Activated T-cell treated with anti-CD3 and anti-CD28 coated beads, Interleukin-2, amount 50 U/mL, for 72 hours (primary cell): ENCODE data around the gene TRAF3. TPM values are rescaled to one million over a fixed set of nuclear protein-coding genes. Genes with fewer than 3 reads are reported as not detected.

Experiments used
- ATAC-seq, 2 donors: fragments of 150-1000 bp; cut with Tn5 transposase; replicated peaks in 1 of 2; 2 replicates each; pipeline ENCODE4 v1.10.0; 2021; ENCODE audit warnings: moderate library complexity in 2 of 2, mild to moderate bottlenecking in 1 of 2
- DNase-seq, 2 donors: peaks; one replicate each; pipeline ENCODE4 v3.0.0; 2021 to 2022; ENCODE audit warnings: mixed read lengths in 1 of 2
- H3K27ac Mint-ChIP-seq: one replicate; pipeline ENCODE4 v1.8.0; 2022; ENCODE audit warnings: mild to moderate bottlenecking, moderate library complexity, mixed read lengths
- H3K27me3 Mint-ChIP-seq: one replicate; pipeline ENCODE4 v1.8.0; 2022; ENCODE audit warnings: low read depth, mixed read lengths
- H3K36me3 Mint-ChIP-seq, 2 donors: one replicate each; pipeline ENCODE4 v1.8.0; 2022; ENCODE audit warnings: mixed read lengths in 2 of 2, mild to moderate bottlenecking in 1 of 2; ENCODE audit not compliant: insufficient read depth in 2 of 2
- H3K4me1 Mint-ChIP-seq: one replicate; pipeline ENCODE4 v1.8.0; 2022; ENCODE audit warnings: low read depth, mixed read lengths
- H3K4me3 Mint-ChIP-seq, 2 donors: one replicate each; pipeline ENCODE4 v1.8.0; 2022; ENCODE audit warnings: mild to moderate bottlenecking in 2 of 2, mixed read lengths in 2 of 2, moderate library complexity in 2 of 2
- H3K9me3 Mint-ChIP-seq, 2 donors: one replicate each; pipeline ENCODE4 v1.8.0; 2022; ENCODE audit warnings: mixed read lengths in 2 of 2
- total RNA-seq, 2 donors: library from RNA; stranded (reverse); gene quantifications; one replicate each; pipeline ENCODE4 v1.2.3, GENCODE V29; 2022

The TRAF3 gene
- total RNA-seq, 2 donors from 2014 or later, result 123 to 137 TPM

- Mint-ChIP-seq H3K9me3 (peaks cover 0 to 2% of the 10 kb centered on the region in 2 donors), H3K36me3 (peaks cover 3 to 4% of the 10 kb centered on the region in 2 donors), H3K4me3 (no peak overlapping the region), H3K27ac (no peak overlapping the region), H3K27me3 (no peaks in the 10 kb centered on the region), H3K4me1 (no peaks in the 10 kb centered on the region)
- DNase-seq, result no peak
- ATAC-seq, result peak in 1 of 2 donors; percentile 15
Observed at GRCh38 chr14:102738373-102739189, 38.7 kb upstream of the TRAF3 start.

DNA sequence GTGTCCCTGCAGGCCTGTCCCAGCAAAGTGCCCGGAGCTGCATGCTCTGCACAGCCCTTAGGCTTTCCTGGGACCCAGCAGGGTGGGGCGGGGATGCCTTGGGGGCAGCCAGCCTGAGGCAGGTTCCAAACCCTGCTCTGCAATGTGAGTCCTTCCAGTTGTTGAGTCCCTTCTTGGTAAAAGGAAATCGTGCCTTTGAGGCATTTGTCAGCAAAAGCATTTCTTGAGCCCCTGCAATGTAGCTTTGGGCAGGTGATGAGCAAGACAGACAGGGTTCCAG is 38.1 kb upstream of the TRAF3 start:
- Mint-ChIP-seq H3K27ac (no peak overlapping the region), H3K9me3 (peaks cover 0 to 2% of the 10 kb centered on the region in 2 donors), H3K36me3 (peaks cover 3 to 4% of the 10 kb centered on the region in 2 donors), H3K27me3 (no peaks in the 10 kb centered on the region), H3K4me1 (no peaks in the 10 kb centered on the region), H3K4me3 (no peak overlapping the region)
- ATAC-seq (no peak), DNase-seq (no peak)

GRCh38 chr14:102746634-102747438 is 30.4 kb upstream of the TRAF3 start:
- H3K27ac Mint-ChIP-seq, result no peak overlapping the region

GRCh38 chr14:102748806-102749205 is 28.4 kb upstream of the TRAF3 start:
- no peak overlapping the region for H3K4me3 Mint-ChIP-seq
- H3K27me3 Mint-ChIP-seq, result no peaks in the 10 kb centered on the region
- peaks cover 0 to 2% of the 10 kb centered on the region in 2 donors for H3K36me3 Mint-ChIP-seq
- ATAC-seq (no peak), DNase-seq (no peak)
- no peaks in the 10 kb centered on the region for H3K4me1 Mint-ChIP-seq
- no peaks in the 10 kb centered on the region for H3K9me3 Mint-ChIP-seq
- H3K27ac Mint-ChIP-seq, result no peak overlapping the region

More at GRCh38 chr14:102746634-102747438, 30.4 kb upstream of the TRAF3 start:
- H3K9me3 Mint-ChIP-seq, result peaks cover 0 to 2% of the 10 kb centered on the region in 2 donors
- DNase-seq, result no peak
- H3K4me3 Mint-ChIP-seq, result no peak overlapping the region
- H3K4me1 Mint-ChIP-seq, result no peaks in the 10 kb centered on the region
- H3K27me3 Mint-ChIP-seq, result no peaks in the 10 kb centered on the region
- peak; percentile 19 to 35 for ATAC-seq
- H3K36me3 Mint-ChIP-seq, result peaks cover 3 to 4% of the 10 kb centered on the region in 2 donors

DNA sequence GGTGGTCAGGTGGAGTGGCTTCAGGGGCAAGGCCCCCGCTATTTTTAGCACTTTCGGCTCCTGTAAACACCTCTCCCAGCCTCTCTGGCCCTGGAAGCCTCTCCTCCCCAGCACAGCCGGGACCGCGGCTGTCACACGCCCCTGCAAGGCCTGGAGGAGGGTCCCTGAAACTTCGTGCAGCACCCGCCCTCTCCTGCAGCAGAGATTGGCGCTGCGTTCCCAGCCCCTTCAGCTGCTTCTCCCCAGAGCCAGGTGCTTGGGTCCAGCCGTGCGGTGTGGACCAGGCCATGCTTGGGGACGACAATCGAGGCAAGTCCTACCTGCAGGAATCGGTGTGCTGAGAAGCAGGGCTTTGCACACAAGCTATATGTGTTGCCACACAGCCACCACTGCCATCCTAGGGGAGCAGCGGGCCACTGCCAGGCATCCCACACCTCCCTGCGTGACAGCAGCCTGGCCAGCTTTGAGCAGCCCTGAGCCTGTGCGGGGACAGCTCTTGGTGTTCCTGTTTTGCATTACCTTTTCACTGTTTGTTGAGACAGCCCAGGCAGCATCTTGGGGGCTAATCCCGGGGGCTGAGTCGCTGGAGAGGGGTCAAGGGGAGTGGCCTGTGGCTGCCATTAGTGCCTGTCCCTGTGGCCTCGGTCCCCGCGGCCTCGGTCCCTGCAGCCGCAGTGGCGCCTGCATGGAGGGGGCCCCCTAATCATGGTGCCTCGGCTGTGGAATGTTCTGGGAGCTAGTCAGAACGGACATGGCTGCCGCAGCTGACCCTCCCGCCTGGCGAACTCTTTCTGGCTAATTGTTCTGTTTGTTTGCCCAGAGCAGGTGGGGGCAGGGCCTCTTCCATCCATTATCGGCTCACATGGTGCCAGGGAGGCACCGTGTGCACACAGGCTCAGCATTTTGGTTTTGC is 27.6 kb upstream of the TRAF3 start:
- DNase-seq, result no peak

GRCh38 chr14:102750376-102750775 is 26.9 kb upstream of the TRAF3 start:
- no peaks in the 10 kb centered on the region for H3K9me3 Mint-ChIP-seq
- no peak overlapping the region for H3K4me3 Mint-ChIP-seq
- ATAC-seq, result no peak
- H3K36me3 Mint-ChIP-seq, result peaks cover 0 to 2% of the 10 kb centered on the region in 2 donors
- no peaks in the 10 kb centered on the region for H3K27me3 Mint-ChIP-seq
- peaks cover 12% of the 10 kb centered on the region for H3K4me1 Mint-ChIP-seq
- H3K27ac Mint-ChIP-seq, result no peak overlapping the region
- DNase-seq, result no peak

More for the DNA sequence above, 27.6 kb upstream of the TRAF3 start:
- no peaks in the 10 kb centered on the region for H3K27me3 Mint-ChIP-seq
- peaks cover 0 to 2% of the 10 kb centered on the region in 2 donors for H3K36me3 Mint-ChIP-seq
- no peak overlapping the region for H3K27ac Mint-ChIP-seq
- ATAC-seq, result no peak
- no peaks in the 10 kb centered on the region for H3K9me3 Mint-ChIP-seq
- H3K4me1 Mint-ChIP-seq, result peaks cover 7% of the 10 kb centered on the region
- H3K4me3 Mint-ChIP-seq, result no peak overlapping the region

GRCh38 chr14:102751088-102751487 is 26.2 kb upstream of the TRAF3 start:
- DNase-seq (no peak), ATAC-seq (no peak)
- Mint-ChIP-seq H3K9me3 (no peaks in the 10 kb centered on the region), H3K36me3 (peaks cover 0 to 2% of the 10 kb centered on the region in 2 donors), H3K27me3 (no peaks in the 10 kb centered on the region), H3K4me3 (no peak overlapping the region), H3K4me1 (peaks cover 13% of the 10 kb centered on the region), H3K27ac (no peak overlapping the region)

DNA sequence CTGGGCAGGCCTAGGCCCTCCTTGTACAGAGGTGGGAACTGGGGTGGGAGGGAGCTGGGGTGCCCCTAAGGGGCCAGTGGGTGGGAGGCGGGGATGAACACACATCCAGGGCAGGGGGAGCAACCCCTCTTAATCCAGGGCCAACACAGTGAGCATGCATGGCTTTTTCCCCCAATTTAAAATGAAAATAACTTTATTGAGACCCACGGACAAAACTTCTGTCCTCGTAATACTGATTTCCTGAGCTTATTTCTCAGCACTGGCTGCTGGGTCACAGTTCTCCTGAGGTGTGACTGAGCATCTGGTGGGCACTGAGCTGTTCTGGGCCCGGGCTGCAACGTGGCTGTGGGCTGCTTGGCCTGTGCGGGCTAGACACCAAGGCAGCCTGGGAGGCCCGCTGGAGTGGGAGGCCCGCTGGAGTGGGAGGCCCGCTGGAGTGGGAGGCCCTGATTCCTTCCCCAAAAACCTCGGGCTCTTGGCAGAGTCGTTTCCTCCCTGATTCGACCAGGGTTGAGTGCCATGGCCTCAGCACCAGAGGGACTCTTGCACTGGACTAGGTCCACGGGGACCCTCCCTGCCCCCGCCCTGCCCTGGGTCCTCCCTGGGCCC is 24.9 kb upstream of the TRAF3 start:
- no peak overlapping the region for H3K4me3 Mint-ChIP-seq
- no peaks in the 10 kb centered on the region for H3K9me3 Mint-ChIP-seq
- no peaks in the 10 kb centered on the region for H3K36me3 Mint-ChIP-seq
- ATAC-seq (peak in 1 of 2 donors; percentile 7), DNase-seq (no peak)
- peaks cover 13% of the 10 kb centered on the region for H3K4me1 Mint-ChIP-seq
- no peaks in the 10 kb centered on the region for H3K27me3 Mint-ChIP-seq
- no peak overlapping the region for H3K27ac Mint-ChIP-seq

- no peaks in the 10 kb centered on the region for H3K27me3 Mint-ChIP-seq
- H3K36me3 Mint-ChIP-seq, result no peaks in the 10 kb centered on the region
- no peaks in the 10 kb centered on the region for H3K9me3 Mint-ChIP-seq
- H3K4me1 Mint-ChIP-seq, result peaks cover 13% of the 10 kb centered on the region
- no peak overlapping the region for H3K4me3 Mint-ChIP-seq
- H3K27ac Mint-ChIP-seq, result no peak overlapping the region
- ATAC-seq (peak; percentile 24 to 58), DNase-seq (no peak)
Observed at GRCh38 chr14:102754370-102755262, 22.6 kb upstream of the TRAF3 start.

DNA sequence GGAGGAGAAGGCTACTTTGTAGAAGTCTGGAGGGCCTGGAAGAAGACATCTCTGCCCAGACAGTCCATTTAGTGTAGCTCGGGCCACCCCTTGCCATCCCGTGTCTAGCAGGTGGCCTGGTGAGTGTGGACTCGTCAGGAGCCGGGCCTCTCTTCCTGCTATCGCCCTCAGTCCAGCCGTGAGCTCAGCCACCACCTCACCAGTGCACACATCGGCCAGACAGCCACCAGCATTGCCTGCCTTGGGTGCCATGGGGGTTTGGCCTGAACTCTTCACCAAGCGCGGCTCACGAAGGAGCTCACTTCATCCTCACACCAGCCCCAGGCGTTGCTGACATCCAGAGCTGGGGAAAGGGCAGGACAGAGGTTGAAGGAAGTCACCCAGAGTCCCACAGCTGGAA is 19.6 kb upstream of the TRAF3 start:
- H3K4me1 Mint-ChIP-seq, result peaks cover 13% of the 10 kb centered on the region
- no peak for DNase-seq
- H3K27me3 Mint-ChIP-seq, result no peaks in the 10 kb centered on the region
- ATAC-seq, result no peak
- H3K4me3 Mint-ChIP-seq, result no peak overlapping the region
- no peaks in the 10 kb centered on the region for H3K36me3 Mint-ChIP-seq
- H3K27ac Mint-ChIP-seq, result no peak overlapping the region
- no peaks in the 10 kb centered on the region for H3K9me3 Mint-ChIP-seq

DNA sequence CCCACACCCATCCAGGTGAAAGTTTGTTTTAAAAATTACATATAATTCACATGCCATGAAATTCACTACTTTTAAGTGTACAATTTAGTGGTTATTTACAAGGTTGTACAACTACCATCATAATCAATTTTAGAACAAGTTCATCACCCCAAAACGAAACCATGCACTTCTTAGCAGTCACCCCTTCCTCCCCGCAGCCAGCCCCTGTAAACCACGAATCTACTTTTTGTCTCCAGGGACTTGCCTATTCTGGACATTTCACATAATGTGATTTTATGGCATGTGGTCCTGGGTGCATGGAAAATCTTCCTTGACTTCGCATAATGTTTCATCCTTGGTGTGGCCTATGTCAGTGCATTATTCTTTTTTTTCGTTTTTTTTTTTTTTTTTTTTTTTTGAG is 19.2 kb upstream of the TRAF3 start:
- Mint-ChIP-seq H3K27ac (no peak overlapping the region), H3K4me1 (peaks cover 13% of the 10 kb centered on the region), H3K36me3 (no peaks in the 10 kb centered on the region), H3K27me3 (no peaks in the 10 kb centered on the region), H3K4me3 (no peak overlapping the region), H3K9me3 (no peaks in the 10 kb centered on the region)
- ATAC-seq, result no peak
- DNase-seq, result no peak
